ENCODE data around the gene HPCAL1. TPM values are rescaled to one million over a fixed set of nuclear protein-coding genes. Genes with fewer than 3 reads are reported as not detected.
A peak's percentile ranks its signal among the peaks of the same experiment; 100 is the strongest.

The HPCAL1 gene
- total RNA-seq, 1 donor from 2014 or later = 3.7 TPM

DNA sequence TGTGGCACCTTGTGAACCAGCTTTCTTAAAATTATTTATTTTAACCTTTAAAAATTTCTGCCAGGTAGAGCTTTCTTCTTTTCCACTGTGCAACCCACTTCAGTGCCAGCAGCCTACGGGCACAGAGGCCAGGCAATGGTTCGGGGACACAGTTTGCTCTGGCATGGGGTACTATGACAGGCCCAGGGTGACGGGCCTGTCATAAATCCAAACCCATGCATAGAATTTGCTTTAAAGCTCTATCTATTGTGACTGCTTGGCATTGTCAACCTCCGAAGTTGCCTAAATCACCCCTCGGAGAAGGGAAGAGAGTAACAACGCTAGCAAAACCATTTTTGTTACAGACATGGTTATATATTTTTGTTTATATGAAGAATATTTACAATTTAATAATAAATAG is 143.9 kb downstream of the HPCAL1 start:
- H4K20me1 ChIP-seq (ENCODE audit: low read depth) = peaks cover 57% of the 10 kb centered on the region
- no peaks in the 10 kb centered on the region for H3K27me3 Mint-ChIP-seq (ENCODE audit: insufficient read depth, low read depth)

DNA sequence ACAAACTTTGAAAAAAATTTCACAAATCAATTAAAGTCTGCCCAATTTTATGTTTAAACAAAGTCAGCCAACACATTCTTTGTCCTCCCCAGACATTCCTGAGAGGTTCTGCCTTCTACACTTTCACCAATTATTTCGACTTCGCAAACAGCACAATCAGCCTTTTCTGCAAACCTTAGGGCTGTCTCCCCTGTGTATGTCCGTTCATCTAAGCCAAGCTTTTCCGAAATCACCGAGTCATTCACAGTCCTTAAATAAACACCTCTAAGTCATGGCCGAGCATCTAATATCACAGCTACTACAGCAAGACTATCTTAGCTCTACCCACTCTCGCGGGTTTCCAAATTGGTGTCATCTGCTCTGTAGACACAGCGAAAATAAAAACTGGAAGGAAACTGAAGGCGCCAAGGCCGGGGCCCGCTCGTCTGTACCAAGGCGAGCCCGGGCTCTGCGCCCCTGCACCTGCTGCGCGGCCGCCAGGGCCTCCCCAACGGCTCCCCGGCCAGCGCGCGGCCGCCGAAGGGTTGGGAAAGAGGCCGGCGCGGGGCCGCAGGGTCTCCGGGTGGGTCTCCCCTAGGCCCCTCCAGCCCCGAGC is 144.7 kb downstream of the HPCAL1 start:
- peaks cover 49% of the 10 kb centered on the region for H4K20me1 ChIP-seq (ENCODE audit: low read depth)
- H3K4me2 ChIP-seq = peak overlapping the region; percentile 97
- H3K27ac ChIP-seq = peak overlapping the region; percentile 93
- H3K27ac Mint-ChIP-seq = peak overlapping the region; percentile 90
- H3F3A ChIP-seq (ENCODE audit: low read depth) = peaks cover 10% of the 10 kb centered on the region
- H3K9me3 ChIP-seq (ENCODE audit: low read depth) = no peaks in the 10 kb centered on the region
- H3K36me3 ChIP-seq = peaks cover 15% of the 10 kb centered on the region
- H3K4me1 Mint-ChIP-seq = peaks cover 38% of the 10 kb centered on the region
- no peaks in the 10 kb centered on the region for H3K27me3 Mint-ChIP-seq (ENCODE audit: insufficient read depth, low read depth)
- no peak for TF ChIP-seq EZH2phosphoT487 (IDR thresholded peaks at IDR 0.05)
- TF ChIP-seq EZH2 (IDR thresholded peaks at IDR 0.05) = no peak
- TF ChIP-seq, protein P1, sequence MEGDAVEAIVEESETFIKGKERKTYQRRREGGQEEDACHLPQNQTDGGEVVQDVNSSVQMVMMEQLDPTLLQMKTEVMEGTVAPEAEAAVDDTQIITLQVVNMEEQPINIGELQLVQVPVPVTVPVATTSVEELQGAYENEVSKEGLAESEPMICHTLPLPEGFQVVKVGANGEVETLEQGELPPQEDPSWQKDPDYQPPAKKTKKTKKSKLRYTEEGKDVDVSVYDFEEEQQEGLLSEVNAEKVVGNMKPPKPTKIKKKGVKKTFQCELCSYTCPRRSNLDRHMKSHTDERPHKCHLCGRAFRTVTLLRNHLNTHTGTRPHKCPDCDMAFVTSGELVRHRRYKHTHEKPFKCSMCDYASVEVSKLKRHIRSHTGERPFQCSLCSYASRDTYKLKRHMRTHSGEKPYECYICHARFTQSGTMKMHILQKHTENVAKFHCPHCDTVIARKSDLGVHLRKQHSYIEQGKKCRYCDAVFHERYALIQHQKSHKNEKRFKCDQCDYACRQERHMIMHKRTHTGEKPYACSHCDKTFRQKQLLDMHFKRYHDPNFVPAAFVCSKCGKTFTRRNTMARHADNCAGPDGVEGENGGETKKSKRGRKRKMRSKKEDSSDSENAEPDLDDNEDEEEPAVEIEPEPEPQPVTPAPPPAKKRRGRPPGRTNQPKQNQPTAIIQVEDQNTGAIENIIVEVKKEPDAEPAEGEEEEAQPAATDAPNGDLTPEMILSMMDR (IDR thresholded peaks at IDR 0.05) = no peak
- peaks cover 21% of the 10 kb centered on the region for H3K4me1 ChIP-seq
- H3K4me3 Mint-ChIP-seq = peak overlapping the region; percentile 96
- H3K27me3 ChIP-seq = peaks cover 15% of the 10 kb centered on the region
- peaks cover 18% of the 10 kb centered on the region for H3K36me3 Mint-ChIP-seq
- H3K9ac ChIP-seq = peak overlapping the region; percentile 59
- H3K9me3 Mint-ChIP-seq = no peaks in the 10 kb centered on the region
- H3K79me2 ChIP-seq (ENCODE audit: low read depth) = peaks cover 41% of the 10 kb centered on the region
- DNase-seq (ENCODE audit: low spot score) = peak; percentile 38
- H2AFZ ChIP-seq (replicated peaks) = no peak overlapping the region
- H3K4me3 ChIP-seq = peak overlapping the region; percentile 67

More for the DNA sequence above, 143.9 kb downstream of the HPCAL1 start:
- Histone ChIP-seq H3K4me1 (peaks cover 21% of the 10 kb centered on the region), H3K4me2 (peak overlapping the region; percentile 97), H3F3A (ENCODE audit: low read depth) (peaks cover 10% of the 10 kb centered on the region), H3K27ac (no peak overlapping the region), H3K36me3 (peaks cover 23% of the 10 kb centered on the region), H2AFZ (replicated peaks) (no peak overlapping the region), H3K4me3 (peak overlapping the region; percentile 67), H3K79me2 (ENCODE audit: low read depth) (peaks cover 41% of the 10 kb centered on the region), H3K27me3 (peaks cover 15% of the 10 kb centered on the region), H3K9ac (peak overlapping the region; percentile 59), H3K9me3 (ENCODE audit: low read depth) (no peaks in the 10 kb centered on the region)
- Mint-ChIP-seq H3K36me3 (peaks cover 25% of the 10 kb centered on the region), H3K4me1 (peaks cover 38% of the 10 kb centered on the region), H3K9me3 (no peaks in the 10 kb centered on the region), H3K4me3 (peak overlapping the region; percentile 96), H3K27ac (no peak overlapping the region)
- TF ChIP-seq, protein P1 (IDR thresholded peaks at IDR 0.05) = no peak
- no peak for TF ChIP-seq EZH2phosphoT487 (IDR thresholded peaks at IDR 0.05)
- no peak for TF ChIP-seq EZH2 (IDR thresholded peaks at IDR 0.05)
- no peak for DNase-seq (ENCODE audit: low spot score)

DNA sequence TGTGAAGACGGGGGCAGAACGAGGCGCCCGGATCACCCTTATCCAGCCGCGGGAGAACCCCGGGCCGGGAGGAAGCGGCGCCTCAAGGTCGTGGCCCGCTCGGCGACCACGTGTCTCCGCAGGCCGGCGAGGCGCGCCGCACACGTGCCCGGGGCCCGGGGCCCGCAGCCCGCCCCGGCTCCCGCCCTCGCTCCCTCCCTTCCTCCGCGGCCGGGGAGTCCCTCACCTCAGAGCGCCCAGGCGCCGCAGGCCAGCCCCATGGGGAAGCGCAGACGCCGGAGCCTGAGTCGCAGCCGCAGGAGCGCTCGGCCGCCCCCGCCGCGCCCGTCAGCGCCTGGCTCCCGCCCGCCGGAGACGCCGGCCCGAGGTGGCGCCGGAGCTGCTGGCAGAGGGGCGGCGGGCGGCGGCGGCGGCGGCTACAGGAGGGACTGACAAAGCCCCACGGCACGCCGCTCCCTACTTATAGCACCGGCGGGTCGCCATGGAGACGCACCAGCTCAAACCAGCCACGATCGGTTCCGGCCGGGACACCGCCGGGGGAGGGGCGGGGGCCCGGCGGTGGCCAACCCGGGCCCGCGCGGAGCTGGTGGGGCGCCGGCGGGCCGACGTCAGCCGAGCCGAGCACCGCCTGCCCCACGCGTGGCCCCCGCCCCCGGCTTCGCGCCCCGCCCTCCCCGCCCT is 145.3 kb downstream of the HPCAL1 start, which contains the start of gene ODC1:
TSS of gene ODC1 (minus strand) at position 433 of the 681 bp plus-strand sequence. CDS start 3,295 bp downstream, outside the sequence.
- Histone ChIP-seq H3K27me3 (peaks cover 15% of the 10 kb centered on the region), H3K36me3 (peaks cover 13% of the 10 kb centered on the region), H3K4me1 (peaks cover 21% of the 10 kb centered on the region), H3K9ac (peak within 1 kb of the TSS; percentile 59), H3F3A (ENCODE audit: low read depth) (peaks cover 10% of the 10 kb centered on the region), H2AFZ (replicated peaks) (peak within 1 kb of the TSS; percentile 65), H3K79me2 (ENCODE audit: low read depth) (peaks cover 41% of the 10 kb centered on the region), H3K4me3 (peak within 1 kb of the TSS; percentile 67), H3K4me2 (peak within 1 kb of the TSS; percentile 97), H3K27ac (peak within 1 kb of the TSS; percentile 93), H4K20me1 (ENCODE audit: low read depth) (peaks cover 45% of the 10 kb centered on the region), H3K9me3 (ENCODE audit: low read depth) (no peaks in the 10 kb centered on the region)
- peak; percentile 98 for DNase-seq (ENCODE audit: low spot score)
- Mint-ChIP-seq H3K27me3 (ENCODE audit: insufficient read depth, low read depth) (no peaks in the 10 kb centered on the region), H3K4me3 (peak within 1 kb of the TSS; percentile 96), H3K4me1 (peaks cover 38% of the 10 kb centered on the region), H3K36me3 (peaks cover 15% of the 10 kb centered on the region), H3K27ac (peak within 1 kb of the TSS; percentile 90), H3K9me3 (no peaks in the 10 kb centered on the region)
- TF ChIP-seq, protein P1 (IDR thresholded peaks at IDR 0.05) = no peak
- TF ChIP-seq EZH2 (IDR thresholded peaks at IDR 0.05) = no peak
- TF ChIP-seq EZH2phosphoT487 (IDR thresholded peaks at IDR 0.05) = no peak

All from neural progenitor cell (in vitro differentiated cells).